NCI-H2081 treated with DMSO at 0.1 percent for 48 hours (cell line): ENCODE data around the gene SERPINA3.
"Not testable (repeated sequence)": the region's sequence is repeated elsewhere in the genome, so short reads cannot be mapped to it uniquely, and the experiment has no call there.

Experiments used
- DNase-seq: peaks from one replicate; lab custom pipeline; 2025; lab: John Stamatoyannopoulos, UW

Gene SERPINA3

DNA sequence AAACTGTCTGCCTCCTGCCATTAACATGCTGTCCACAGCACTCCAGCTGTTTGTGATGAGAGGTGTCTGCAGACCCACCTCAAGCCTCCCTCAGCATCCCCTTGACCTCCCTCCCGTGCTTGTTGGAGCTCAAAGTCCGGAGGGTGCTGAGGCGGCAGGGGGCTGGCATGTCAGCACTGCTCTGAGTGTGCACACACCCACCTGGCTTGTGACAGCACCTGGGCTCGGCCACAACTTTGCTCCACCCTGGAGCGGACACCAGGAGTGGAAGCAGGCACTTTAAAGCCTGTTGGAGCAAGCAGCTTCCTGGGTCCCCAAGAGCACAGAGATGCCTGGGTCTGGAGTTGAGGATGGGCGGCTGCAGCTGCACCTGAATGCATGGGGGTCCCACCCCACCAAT lies 20.9 kb downstream of the SERPINA3 start:
- DNase-seq, result no peak

DNA sequence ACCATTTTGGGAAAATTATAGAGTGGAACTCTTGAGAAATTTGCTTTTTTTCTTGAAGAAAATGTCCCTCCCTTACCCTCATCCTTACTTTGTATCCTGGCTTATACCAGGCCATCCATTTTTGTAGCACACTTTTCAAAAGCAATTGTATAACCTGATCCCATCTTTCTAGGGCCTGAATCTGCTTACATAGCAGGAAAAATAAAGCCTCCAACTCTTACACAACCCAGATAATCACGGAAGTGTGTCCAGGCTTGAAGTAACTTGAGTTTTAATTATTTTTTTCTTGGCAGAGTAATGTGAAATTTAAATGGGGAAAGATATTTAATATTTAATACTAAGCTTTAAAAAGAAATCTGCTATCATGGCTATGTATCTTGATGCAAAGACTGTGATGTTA lies 23.0 kb downstream of the SERPINA3 start:
- DNase-seq, result no peak

DNA sequence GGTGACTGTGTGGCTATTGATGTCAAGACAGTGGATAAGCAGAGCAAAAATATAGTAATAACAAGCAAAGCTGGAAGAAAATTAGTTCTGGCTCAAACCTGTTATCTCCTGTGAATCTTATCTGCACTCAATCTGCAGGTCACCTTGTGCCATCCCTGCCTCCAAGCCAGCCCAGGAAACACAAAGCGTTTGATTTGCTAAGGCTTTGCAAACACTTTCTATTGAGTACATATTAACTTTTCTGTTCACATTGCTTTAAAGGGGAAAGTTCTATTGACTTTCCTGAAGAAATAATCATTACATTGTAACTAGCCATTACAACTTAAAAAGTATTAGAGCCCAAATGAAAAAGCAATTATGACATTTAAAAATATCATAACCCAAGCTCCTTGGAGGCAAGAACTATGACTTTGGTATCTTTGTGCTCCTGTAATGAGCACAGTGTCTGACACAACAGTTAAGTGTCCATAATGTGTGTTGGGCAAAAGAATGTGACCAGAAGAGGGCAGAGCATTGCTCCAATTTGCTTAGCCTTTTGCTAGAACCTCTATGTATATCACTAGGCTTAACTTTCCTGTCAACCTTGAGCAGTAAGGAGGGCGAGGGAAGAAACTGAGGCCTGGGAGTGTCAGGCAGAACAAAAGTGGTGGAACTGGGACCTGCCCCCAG lies 24.7 kb downstream of the SERPINA3 start:
- no peak for DNase-seq

DNA sequence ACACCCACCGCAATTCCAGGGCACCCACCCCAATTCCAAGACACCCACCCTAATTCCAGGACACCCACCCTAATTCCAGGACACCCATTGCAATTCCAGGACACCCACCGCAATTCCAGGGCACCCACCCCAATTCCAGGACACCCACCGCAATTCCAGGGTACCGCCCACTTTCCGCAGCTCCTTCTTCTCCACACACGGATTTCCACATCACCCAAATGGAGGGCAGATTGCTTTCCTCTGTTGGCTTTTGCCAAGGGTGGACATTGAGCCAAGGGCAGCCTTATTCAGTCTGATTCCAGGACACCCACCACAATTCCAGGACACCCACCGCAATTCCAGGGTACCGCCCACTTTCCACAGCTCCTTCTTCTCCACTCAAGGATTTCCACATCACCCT lies 25.6 kb downstream of the SERPINA3 start:
- not testable (repeated sequence) for DNase-seq

DNA sequence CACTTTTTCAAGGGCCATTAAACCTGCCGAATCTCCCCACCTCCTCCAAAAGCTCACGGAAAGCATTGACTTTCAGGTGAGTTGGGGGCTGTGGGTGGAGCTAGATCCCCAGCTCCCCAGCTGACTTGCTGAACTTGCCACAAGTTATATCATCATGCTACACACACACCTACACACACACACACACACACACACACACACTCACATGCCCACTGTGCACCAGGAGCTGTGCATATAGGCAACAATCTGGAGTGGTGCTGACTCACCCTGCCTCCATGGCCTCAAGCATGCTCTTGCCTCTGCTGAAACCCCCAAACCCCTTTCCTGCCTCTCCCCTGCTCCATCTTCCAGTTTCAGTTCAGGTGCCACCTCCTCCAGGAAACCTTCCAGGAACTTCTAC lies 26.1 kb downstream of the SERPINA3 start:
- no peak for DNase-seq

DNA sequence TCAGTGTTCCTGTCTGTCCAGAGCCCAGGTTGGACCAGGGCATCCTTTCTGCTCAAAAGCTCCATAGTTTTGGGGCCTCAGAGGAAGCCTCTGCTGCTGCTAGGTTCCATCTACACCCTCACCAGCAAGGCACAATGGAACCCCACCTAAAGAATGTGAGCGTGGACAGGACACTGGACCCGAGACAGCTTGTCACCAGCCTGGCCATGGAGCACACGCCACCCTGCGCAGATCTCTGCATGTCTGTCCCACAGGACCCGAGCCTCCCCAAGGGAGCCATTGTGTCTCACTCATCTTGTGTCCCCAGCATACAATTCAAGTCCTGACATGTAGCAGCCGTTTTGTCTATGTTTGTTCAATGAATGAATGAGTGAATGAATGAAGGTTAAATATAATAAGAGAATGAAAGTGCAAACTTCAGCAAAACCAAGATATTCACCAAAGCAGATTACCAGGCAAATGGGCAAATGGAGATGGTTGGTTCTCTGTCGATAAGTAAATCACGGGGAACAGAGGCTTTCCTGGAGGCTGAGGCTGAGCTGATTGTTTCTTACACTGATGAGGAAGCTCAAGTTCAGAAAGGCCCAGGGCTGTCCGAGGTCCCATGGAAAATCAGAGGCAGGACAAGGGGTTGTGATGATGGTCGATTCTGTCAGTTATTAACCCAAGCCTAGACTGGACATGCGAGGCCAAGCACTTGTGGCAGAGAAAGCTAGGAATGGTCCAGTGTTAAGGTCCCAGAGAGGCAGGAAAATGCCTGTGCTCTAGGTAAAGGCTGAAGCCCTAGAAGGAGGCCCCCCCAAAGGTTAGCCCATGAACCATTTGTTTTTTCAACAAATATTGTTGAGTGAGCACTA lies 27.0 kb downstream of the SERPINA3 start:
- DNase-seq, result no peak

DNA sequence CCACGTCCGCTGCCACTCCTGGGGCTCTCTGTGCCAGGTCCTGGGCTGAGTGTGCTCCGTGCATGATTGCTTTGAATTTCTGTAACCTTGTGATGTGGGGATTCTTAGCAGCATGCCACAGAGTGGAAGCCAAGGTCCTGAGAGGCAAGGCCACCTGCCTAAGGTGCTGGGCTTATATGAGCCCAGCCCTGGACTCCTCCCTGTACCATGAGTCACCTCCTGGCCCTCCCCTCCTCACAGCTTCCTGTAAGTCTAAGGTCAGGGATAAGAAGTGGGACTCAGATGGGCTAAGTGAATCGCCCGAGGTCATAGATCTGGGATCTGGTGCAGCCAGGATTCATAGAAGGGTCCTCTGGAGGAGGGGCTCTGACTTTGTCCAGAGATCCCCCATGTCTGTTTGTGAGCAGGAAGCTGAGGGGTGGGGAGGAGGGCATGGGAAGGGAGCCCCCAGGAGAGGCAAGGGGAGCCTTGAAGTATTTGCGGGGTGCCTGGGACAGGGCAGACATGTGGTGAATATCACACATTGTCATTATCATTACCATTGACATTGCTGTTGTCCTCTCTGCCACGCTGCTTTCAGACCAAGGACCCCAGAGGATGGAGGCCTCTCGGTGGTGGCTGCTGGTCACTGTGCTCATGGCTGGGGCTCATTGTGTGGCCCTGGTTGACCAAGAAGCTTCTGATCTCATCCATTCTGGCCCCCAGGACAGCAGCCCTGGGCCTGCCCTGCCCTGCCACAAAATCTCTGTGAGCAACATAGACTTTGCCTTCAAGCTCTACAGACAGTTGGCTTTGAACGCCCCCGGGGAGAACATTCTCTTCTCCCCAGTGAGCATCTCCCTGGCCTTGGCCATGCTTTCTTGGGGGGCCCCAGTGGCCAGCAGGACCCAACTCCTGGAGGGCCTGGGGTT lies 28.8 kb downstream of the SERPINA3 start:
- DNase-seq, result no peak

DNA sequence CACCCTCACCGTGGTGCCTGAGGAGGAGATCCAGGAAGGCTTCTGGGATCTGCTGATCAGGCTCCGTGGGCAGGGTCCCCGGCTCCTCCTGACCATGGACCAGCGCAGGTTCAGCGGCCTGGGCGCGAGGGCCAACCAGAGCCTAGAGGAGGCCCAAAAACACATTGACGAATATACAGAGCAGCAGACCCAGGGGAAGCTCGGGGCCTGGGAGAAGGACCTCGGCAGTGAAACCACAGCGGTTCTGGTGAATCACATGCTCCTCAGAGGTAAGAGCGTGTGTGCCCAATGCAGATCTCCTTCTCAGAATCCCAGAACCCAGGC lies 29.4 kb downstream of the SERPINA3 start:
- no peak for DNase-seq

DNA sequence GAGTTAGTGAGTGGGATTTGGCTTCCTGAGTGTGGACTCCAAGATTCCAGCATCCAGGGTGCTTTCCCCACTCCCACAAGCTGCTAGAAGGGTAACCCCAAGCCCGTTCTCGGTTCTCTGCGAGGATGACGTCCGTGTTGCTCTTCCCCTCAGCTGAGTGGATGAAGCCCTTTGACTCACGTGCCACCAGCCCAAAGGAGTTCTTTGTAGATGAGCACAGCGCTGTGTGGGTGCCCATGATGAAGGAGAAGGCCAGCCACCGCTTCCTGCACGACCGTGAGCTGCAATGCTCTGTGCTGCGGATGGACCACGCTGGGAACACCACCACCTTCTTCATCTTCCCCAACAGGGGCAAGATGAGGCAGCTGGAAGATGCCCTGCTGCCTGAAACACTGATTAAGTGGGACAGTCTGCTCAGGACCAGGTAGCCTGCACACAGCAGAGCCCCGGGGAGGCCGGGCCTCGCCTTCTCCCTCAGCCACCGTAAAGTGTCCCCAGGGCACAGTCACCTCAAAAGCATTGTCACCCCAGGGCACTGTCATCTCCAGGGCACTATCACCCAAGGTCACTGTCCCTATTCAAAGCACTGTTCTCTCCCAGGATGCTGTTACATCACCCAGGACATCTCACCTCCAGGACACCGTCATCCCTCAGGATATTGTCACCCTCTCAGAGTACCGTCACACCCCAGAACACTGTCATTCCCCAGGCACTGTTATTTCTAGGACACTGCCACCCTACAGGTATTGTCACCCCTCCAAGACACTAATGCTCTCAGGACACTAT lies 31.3 kb downstream of the SERPINA3 start:
- DNase-seq, result no peak

DNA sequence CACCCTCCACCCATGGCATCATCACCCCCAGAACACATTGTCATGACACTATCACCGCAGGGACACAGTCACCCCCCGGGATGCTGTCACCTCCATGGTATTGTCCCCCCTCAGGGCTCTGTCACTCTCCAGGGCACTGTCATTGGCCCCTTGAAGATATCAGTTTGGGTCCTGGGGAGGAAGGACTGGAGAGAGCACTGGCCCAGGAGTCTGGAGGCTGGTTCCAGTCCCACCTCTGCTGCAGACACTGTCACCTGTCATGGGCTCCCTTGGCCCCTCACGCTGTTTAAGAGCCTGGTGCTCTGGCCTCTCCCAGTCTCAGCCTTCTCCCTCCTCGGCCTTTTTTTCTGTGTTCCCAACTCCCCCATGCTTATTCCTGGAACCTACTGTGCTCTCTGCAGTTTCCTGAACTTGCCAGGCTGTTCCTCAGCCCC lies 31.9 kb downstream of the SERPINA3 start:
- no peak for DNase-seq

DNA sequence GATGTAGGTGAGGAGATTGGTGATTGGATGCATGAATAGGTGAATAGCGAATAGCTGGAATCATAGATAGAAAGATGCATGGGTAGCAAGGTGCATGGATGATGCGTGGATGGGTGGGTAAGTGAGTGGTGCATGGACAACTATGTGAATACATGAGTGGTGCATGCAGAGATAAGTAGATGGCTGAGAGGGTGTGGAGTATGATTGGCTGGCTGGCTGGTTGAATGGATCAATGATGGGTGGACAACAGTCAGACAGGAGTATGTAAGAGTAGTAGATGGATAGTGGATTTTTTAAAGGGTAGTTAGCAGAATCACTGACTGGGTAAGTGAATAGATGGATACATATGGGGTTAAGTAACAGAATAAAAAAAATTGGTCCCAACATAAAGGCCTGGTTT lies 33.9 kb downstream of the SERPINA3 start:
- DNase-seq, result no peak

DNA sequence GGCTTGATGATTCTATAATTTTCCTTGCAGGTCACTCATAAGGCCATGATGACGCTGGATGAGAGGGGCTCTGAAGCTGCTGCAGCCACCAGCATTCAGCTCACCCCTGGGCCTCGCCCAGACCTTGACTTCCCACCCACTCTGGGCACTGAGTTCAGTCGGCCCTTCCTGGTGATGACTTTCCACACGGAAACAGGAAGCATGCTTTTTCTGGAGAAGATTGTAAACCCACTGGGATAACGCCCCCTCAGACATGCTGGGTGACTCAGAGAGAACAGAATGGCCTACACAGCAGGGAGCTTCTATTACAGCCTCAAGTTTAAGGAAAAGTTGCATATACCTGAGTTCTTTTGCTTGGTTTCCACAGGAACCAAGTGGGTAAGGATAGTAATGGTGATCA lies 34.3 kb downstream of the SERPINA3 start:
- DNase-seq, result no peak

DNA sequence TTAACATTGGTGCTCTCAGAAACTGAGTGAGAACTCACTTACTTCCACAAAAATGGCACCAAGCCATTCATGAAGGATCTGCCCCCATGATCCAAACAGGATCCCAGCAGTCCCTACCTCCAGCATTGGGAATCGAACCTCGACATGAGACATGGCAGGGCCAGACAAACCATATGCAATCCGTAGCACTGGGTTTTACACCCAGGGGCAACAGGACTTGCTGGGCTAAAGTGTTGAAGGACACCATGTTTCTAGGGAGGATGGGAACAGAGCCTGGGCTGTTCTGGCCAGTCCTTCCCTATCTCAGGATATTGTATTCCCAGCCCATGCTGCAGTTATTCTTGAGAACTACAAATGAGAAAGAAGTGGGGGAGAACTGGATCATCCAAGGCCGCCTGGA lies 36.6 kb downstream of the SERPINA3 start:
- DNase-seq, result no peak

DNA sequence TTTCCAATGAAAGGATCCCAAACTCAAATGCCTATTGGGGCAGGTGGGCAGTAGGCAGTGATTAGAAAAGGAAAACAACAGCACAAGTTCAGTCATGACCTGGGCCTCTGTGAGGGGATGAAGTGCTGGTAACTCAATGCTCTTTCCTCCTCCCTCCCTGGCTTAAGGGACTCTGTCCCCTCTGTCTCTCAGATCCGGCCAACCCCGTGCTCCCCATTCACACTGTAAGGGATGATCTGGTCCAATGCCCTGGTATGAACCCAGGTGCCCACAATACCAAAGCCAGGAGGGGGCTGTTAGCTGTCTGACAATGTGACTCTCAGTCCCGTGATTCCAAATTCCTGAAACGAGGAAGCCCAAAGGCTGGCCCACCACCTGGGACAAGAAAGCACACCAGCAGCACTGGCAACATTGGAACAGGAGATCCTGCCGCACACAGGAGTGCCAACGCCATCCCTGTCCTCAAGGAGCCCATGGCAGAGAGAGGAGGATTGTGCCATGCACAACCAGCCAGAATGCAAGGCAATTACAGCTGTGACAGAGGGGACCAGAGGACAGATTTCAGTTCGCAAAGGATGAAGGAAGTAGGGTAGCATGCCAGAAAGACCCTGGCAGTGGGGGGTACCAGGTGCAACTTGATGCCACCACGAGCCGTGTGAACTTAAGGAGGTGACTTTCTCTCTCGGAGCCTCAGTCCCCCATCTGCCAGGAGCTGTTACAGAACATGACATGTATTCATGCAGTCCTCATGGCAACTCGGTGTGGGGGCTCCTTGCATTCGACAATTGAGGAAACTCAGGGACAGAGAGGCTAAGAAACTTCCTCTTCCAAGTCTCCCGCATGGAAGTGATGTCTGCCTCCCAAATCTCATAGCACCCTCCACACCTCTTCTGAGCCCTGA lies 37.6 kb downstream of the SERPINA3 start:
- DNase-seq, result no peak

DNA sequence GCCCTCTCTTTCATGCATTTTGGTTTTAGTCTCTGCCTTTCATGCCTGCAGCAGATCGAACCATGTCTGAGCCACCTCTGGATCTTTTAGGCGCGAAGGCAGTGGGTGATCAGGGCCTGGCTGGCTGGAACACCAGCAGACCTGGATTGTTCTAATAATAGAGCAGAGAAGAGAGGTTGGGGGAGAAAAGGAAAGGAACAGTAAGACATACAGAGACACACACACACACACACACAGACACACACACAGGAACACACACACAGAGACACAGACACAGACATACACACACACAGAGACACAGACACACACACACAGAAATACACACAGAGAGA lies 38.2 kb downstream of the SERPINA3 start:
- no peak for DNase-seq

DNA sequence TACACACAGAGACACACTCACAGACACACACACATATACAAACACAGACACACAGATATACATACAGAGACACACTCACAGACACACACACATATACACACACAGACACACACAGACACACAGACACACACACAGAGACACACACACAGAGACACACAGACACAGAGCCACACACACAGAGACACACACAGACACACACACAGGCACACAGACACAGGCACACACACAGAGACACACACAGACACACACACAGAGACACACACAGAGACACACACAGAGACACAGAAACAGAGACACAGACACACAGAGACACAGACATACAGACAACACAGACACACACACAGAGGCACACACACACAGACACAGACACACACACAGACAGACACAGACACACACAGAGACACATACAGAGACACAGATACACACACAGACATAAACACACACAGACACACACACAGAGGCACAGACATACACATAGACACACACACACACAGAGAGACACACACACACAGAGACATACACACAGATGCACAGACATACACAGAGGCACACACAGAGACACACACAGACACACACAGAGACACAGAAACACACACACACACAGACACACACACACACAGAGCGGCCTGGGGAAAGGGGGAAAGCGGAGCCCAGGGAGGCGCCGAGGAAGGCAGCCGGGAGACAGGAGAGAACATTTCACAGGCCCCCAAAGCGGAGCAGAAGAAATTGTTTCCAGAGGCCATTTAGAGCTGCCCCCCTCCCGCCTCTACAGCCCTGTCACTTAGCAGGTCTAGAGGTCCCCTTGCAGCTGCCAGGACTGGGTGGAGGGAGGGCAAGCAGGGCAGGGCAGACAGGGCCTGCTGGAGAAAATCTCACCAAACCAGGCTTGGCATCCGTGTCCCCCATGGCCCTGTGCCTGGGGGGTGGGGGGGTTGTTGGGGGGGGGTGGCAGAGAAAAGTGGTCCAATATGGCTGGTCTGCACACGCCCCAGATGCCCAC lies 38.9 kb downstream of the SERPINA3 start:
- DNase-seq, result no peak

DNA sequence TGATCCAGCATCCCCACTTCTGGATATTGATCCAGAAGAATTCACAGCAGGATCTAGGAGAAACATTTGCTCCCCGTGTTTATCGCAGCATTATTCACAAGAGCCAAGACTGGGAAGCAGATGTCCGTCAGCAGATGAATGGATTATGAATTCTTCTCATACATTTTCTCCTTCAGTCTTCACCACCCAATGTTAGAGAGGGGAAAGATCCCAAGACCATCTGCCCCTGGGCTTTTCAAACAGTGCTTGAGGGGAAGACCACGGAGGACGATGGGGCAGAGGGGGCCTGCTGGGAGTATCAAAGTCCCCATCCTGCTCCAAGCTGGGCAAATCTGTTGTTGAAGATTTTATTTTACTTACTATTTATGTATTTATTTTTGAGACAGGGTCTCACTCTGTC lies 41.1 kb downstream of the SERPINA3 start:
- no peak for DNase-seq

DNA sequence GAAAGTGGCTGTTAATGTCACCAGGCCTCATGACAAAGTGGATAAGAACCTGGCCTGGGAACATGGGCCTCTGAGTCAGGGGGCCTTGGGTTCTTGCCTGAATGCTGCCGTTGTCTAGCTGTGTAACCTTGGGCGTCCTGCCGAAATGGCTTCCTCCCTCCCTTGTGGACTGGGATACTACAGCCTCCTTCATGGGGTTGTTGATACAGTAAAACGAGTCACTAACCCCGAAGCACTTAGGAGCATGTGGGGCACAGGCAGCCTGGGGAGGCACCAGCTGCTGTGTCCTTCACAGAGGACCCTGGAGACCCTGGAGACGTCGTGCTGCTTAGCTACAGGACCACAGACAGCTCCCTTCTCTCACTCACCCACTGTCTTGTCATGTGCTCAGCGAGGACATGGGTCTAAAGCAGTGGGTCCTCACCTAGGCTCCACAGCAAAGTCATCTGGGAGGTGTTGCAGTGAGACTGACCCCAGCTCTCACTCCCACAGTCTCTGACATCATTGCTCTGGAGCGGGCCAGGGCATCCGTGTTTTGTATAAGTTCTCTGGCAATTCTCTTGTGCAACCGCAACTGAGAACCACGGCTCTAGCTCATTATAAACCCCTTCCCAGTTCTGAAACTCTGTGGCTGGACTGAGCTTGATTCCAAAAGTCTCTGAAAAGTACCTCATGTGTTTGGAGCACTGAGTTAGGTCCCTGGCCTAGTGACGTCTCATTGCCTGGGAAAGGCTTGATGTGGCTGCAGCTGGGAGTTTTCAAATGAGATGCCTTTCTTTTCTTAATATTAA lies 42.1 kb downstream of the SERPINA3 start:
- DNase-seq, result no peak

DNA sequence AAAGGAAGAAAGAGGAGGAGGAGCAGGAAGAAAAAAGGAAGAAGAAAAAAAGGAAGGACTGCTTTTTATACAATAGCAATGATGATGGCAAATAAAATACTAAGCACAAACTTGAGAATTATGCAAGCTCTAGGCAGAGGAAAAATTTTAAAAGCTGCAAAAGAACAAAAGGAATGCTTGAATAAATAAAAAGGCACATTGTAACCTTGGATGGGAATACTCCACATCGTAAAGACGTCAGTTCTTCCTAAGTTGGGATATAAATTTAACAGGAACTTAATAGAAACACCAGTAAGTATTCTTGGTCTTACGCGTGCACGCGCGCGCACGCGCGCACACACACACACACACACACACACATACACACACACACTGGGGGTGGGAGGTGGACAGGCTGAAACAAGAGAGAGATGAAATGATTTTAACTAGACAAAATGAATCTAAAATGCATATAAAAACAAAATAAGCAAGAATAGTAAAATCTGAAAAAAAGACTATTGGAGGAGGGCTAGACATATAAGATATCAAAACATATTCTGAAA lies 43.0 kb downstream of the SERPINA3 start:
- DNase-seq, result no peak
